Cardiac muscle cell (in vitro differentiated cells and primary cell): ENCODE data around the gene SMYD3. TPM values are rescaled to one million over a fixed set of nuclear protein-coding genes. Genes with fewer than 3 reads are reported as not detected.

Experiments
- DNase-seq, 2 donors: peaks; one replicate each; pipeline versions ENCODE4 v3.0.0 to v3.0.0-alpha.2; 2010 to 2017; ENCODE audit warnings: low read depth in 1 of 2, low spot score in 1 of 2
- H3K27ac ChIP-seq: fragments of 200-600 bp; sonication (generic); 2 replicates; pipeline ENCODE4 v1.5.1; 2016
- H3K27me3 ChIP-seq: fragments of 200-600 bp; sonication (generic); 2 replicates; pipeline ENCODE4 v1.6.0; 2016; ENCODE audit warnings: control low read depth
- H3K36me3 ChIP-seq: fragments of 200-600 bp; sonication (generic); 2 replicates; pipeline ENCODE4 v1.5.1; 2016; ENCODE audit warnings: control low read depth
- H3K4me1 ChIP-seq: fragments of 200-600 bp; sonication (generic); 2 replicates; pipeline ENCODE4 v1.8.1; 2017; ENCODE audit warnings: low read depth, mild to moderate bottlenecking, mixed run types
- H3K4me3 ChIP-seq: fragments of 200-600 bp; sonication (generic); 2 replicates; pipeline ENCODE4 v1.5.1; 2016; ENCODE audit warnings: mild to moderate bottlenecking
- H3K9me3 ChIP-seq: fragments of 200-600 bp; sonication (generic); 2 replicates; pipeline ENCODE4 v1.5.1; 2017; ENCODE audit warnings: low read depth, mild to moderate bottlenecking, control low read depth
- polyA plus RNA-seq: library from polyadenylated mRNA; unstranded; fragments of >200 nt; fragmentation: Nextera tagmentation; extraction: Ambion mirVana; gene quantifications from 2 replicates; pipeline ENCODE4 v1.2.1, GENCODE V29; 2016
- total RNA-seq: library from RNA; depleted of rRNA; stranded (reverse); fragments of >200 nt; gene quantifications from 2 replicates; pipeline ENCODE4 v1.2.3, GENCODE V29; 2016
- TF ChIP-seq, protein P1 (sequence below): IDR thresholded peaks from 2 replicates; pipeline ENCODE4 v1.5.1; 2012; ENCODE audit warnings: low read depth, mild to moderate bottlenecking, low read length

SMYD3 gene
- total and polyA plus RNA-seq, 2 experiments from 2014 or later, result 47.2 to 50.8 TPM

DNA sequence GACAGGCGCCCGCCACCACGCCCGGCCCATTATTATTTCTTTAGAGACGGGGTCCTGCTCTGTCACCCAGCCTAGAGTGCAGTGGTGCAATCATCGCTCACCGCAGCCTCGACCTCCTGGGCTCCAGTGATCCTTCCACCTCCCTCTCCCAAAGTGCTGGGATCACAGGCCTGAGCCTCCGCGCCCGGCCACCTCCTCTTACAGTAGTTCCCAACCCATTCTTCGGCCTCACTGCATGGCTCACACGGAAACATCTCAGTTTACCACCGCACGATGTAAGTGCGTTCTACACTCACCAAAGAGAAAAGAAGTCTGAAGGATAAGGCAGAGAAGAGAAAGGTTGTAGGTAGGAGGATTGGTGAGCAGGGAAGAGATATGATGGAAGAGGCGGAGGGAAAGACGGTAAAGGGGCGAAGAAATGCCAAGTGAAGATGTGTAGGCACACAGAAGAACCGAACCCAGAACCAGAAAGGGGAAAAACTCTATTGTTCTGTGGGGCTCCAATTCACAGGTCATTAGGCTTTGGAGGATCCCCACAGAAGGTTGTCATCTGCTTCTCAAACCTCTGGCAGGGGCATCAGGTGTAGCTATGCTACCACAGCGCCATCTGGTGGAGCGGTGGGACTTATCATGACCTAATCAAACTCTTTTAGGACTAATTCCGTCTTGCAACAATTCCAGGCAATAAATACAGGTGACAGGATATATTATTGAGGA lies 504.2 kb downstream of the SMYD3 start:
- DNase-seq, result peak; percentile 94 to 95
- TF ChIP-seq, protein P1, sequence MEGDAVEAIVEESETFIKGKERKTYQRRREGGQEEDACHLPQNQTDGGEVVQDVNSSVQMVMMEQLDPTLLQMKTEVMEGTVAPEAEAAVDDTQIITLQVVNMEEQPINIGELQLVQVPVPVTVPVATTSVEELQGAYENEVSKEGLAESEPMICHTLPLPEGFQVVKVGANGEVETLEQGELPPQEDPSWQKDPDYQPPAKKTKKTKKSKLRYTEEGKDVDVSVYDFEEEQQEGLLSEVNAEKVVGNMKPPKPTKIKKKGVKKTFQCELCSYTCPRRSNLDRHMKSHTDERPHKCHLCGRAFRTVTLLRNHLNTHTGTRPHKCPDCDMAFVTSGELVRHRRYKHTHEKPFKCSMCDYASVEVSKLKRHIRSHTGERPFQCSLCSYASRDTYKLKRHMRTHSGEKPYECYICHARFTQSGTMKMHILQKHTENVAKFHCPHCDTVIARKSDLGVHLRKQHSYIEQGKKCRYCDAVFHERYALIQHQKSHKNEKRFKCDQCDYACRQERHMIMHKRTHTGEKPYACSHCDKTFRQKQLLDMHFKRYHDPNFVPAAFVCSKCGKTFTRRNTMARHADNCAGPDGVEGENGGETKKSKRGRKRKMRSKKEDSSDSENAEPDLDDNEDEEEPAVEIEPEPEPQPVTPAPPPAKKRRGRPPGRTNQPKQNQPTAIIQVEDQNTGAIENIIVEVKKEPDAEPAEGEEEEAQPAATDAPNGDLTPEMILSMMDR, result peak; percentile 85
- Histone ChIP-seq H3K4me3 (no peak overlapping the region), H3K27me3 (no peaks in the 10 kb centered on the region), H3K36me3 (no peaks in the 10 kb centered on the region), H3K9me3 (no peaks in the 10 kb centered on the region), H3K4me1 (peaks cover 4% of the 10 kb centered on the region), H3K27ac (no peak overlapping the region)

DNA sequence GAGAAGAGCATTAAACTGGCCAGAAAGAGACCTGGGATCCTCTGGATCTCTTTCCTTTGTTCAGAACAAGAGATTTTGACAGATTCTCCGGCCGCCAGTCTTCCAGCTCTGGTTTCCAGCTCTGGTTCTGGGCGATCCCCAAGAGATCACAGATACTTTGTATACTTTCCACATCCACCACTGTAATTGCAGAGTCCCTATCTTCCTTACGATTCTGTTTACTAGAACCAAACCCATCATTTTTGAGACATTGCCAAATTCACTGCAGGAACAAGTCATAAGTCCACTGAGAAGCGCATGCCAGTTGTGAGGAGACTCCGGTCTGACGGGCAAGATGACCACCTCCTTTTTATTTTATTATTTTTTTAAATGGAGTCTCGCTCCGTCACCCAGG lies 505.2 kb downstream of the SMYD3 start:
- H3K4me3 ChIP-seq, result no peak overlapping the region
- peak in 1 of 2 donors; percentile 90 for DNase-seq
- H3K36me3 ChIP-seq, result no peaks in the 10 kb centered on the region
- H3K9me3 ChIP-seq, result no peaks in the 10 kb centered on the region
- H3K27ac ChIP-seq, result no peak overlapping the region
- H3K4me1 ChIP-seq, result peaks cover 8% of the 10 kb centered on the region
- no peaks in the 10 kb centered on the region for H3K27me3 ChIP-seq
- TF ChIP-seq, protein P1, result no peak

DNA sequence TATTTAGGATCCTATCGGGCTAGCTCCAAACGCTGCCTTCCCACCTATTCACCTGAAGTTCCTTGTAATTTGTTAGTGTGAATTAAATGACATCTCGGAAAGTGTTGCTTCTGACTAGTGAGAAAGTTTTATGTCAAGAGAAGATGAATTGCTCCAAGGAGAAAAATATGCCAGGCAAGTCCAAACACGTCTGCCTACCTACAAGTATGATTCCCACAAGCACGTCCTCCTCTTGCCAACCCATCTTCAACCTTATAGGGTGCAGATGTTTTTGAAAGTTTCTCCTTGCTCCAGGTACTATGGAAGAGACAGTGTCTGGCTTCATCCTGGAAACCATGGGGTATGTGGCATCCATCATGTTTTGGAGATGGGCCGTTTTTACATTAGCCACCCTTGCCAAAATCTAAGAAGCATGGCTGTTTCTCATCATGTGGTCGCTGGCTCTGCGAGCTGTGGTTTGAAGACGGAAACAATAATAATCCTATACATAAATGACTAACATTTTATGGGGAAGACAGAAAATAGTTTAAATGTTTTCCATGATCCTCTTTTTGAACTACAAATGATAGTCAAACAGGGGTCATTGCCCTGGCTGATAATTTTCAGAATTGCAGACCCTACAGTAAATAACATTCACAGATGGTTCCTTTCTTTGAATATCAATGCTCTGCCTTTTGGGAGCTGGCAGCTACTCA lies 505.8 kb downstream of the SMYD3 start:
- no peaks in the 10 kb centered on the region for H3K9me3 ChIP-seq
- TF ChIP-seq, protein P1, result no peak
- H3K4me1 ChIP-seq, result peaks cover 11% of the 10 kb centered on the region
- H3K27me3 ChIP-seq, result no peaks in the 10 kb centered on the region
- H3K27ac ChIP-seq, result no peak overlapping the region
- DNase-seq, result peak in 1 of 2 donors; percentile 85
- no peaks in the 10 kb centered on the region for H3K36me3 ChIP-seq
- no peak overlapping the region for H3K4me3 ChIP-seq

DNA sequence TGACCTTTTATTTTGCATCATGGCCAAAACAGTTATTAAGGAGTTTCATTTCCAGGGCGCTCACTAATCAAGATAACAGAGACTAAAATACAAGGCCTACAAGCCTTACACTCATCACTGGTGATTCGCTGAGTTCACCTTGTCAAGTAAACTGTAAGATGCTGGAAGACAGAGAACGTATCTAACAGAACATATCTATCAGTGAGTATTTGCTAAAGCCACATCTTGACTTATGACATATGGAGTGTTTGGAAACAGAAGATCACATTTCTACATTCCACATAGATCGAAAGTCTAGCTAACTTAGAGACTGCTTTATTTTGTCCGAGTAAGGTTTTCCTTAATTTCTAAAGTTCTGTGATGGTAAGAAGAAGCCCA lies 506.5 kb downstream of the SMYD3 start:
- peaks cover 13% of the 10 kb centered on the region for H3K4me1 ChIP-seq
- no peaks in the 10 kb centered on the region for H3K9me3 ChIP-seq
- H3K27me3 ChIP-seq, result no peaks in the 10 kb centered on the region
- no peak overlapping the region for H3K27ac ChIP-seq
- TF ChIP-seq, protein P1, result no peak
- H3K36me3 ChIP-seq, result no peaks in the 10 kb centered on the region
- no peak for DNase-seq
- H3K4me3 ChIP-seq, result no peak overlapping the region

DNA sequence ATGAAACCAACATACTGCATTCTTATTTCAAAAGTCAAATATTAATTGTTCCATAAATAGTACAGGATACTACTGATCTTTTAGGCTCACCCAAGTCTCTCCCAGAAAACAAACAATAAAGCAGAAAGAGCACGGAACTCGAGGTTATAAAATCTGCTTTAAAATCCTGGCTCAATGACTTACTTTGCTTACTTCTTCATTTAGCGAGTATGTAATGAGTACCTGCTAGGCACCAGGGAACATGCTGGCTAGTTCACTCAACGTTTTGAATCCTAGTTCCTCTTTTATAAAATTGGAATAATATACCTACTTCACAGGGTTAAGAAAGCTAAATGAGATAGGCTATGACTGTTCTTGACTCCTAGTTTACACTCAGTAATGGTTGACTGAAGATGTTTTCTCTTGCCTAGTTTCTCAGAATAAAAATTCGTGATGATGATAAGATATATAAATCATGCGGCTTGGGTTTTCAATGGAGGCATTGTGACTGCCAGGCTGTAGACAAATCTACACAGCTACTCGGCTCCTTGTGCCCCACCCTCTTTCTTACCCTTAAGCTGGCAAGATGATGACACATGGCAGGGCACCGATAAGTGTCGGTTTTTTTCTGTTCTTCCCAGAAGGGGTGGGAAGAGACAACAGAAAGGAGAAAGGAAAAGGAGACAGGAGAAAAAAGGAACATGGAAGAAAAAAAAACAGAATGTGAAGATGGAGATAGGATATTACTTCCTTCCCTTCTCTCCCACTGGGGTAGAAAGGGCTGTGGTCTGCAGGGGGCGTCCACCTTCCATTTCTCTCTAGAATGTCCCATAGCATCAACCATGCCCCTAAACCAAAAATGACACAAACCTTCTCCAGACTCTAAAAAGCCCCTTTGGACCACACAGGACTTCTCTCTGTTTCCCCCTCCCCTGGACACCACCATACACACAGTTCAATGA lies 507.1 kb downstream of the SMYD3 start:
- H3K27me3 ChIP-seq, result no peaks in the 10 kb centered on the region
- H3K27ac ChIP-seq, result no peak overlapping the region
- no peaks in the 10 kb centered on the region for H3K36me3 ChIP-seq

More for the DNA sequence above, 507.1 kb downstream of the SMYD3 start:
- Histone ChIP-seq H3K9me3 (no peaks in the 10 kb centered on the region), H3K4me1 (peaks cover 10% of the 10 kb centered on the region), H3K4me3 (no peak overlapping the region)
- DNase-seq, result no peak
- TF ChIP-seq, protein P1, result no peak
